Activated B cell treated with CpG ODN at 0.5 μM for 24 hours (primary cell): ENCODE results near the gene DLL1. TPM values are rescaled to one million over a fixed set of nuclear protein-coding genes. Genes with fewer than 3 reads are reported as not detected.

Source experiments
- ATAC-seq: fragments of 200-7000 bp; cut with Tn5 transposase; one replicate; pipeline ENCODE4 v1.10.0; 2021; ENCODE audit warnings: low read depth, mild to moderate bottlenecking, moderate library complexity
- CTCF ChIA-PET: fragments of 350-600 bp; sonication (Branson Sonifier 250); formaldehyde crosslinking; loops from one replicate; lab custom pipeline; 2021; ENCODE audit warnings: antibody characterized with exemption; lab: Charles Lee
- POLR2A ChIA-PET: fragments of 350-600 bp; sonication (Branson Sonifier 250); formaldehyde crosslinking; loops from one replicate; lab custom pipeline; 2021; ENCODE audit warnings: antibody characterized with exemption; lab: Charles Lee
- DNase-seq: peaks from one replicate; pipeline ENCODE4 v3.0.0; 2022
- H3K27ac Mint-ChIP-seq: one replicate; pipeline ENCODE4 v1.8.0; 2020; ENCODE audit warnings: mixed read lengths
- H3K27me3 Mint-ChIP-seq: one replicate; pipeline ENCODE4 v1.8.0; 2021; ENCODE audit warnings: mixed read lengths
- H3K36me3 Mint-ChIP-seq: one replicate; pipeline ENCODE4 v1.8.0; 2021; ENCODE audit warnings: low read depth, mixed read lengths
- H3K4me1 Mint-ChIP-seq: one replicate; pipeline ENCODE4 v1.8.0; 2021; ENCODE audit warnings: mixed read lengths
- H3K4me3 Mint-ChIP-seq: one replicate; pipeline ENCODE4 v1.8.0; 2020; ENCODE audit warnings: mild to moderate bottlenecking, mixed read lengths
- H3K9me3 Mint-ChIP-seq: one replicate; pipeline ENCODE4 v1.8.0; 2020; ENCODE audit warnings: mixed read lengths
- intact Hi-C: fragments of 100-400 bp; cut with micrococcal nuclease; formaldehyde crosslinking; loops from one replicate; pipeline ENCODE4 v1.15.1; 2024
- total RNA-seq: library from RNA; stranded (reverse); gene quantifications from 2 replicates; pipeline ENCODE4 v1.2.3, GENCODE V29; 2022
- TF ChIP-seq, protein P1 (sequence below): fragments of 200-600 bp; IDR thresholded peaks from one replicate; pipeline ENCODE4 v1.8.0; 2022; ENCODE audit warnings: antibody characterized with exemption, mild to moderate bottlenecking

DLL1 gene
- total RNA-seq, 1 donor from 2014 or later: 0.53 TPM

GRCh38 chr6:170289180-170289931 lies 1.5 kb downstream of the DLL1 start:
- Mint-ChIP-seq H3K9me3 (no peaks in the 10 kb centered on the region), H3K27me3 (peaks cover 51% of the 10 kb centered on the region), H3K4me3 (peak overlapping the region; percentile 80), H3K27ac (no peak overlapping the region), H3K36me3 (no peaks in the 10 kb centered on the region), H3K4me1 (peaks cover 42% of the 10 kb centered on the region)
- DNase-seq (peak; percentile 42), ATAC-seq (peak; percentile 20)
- POLR2A ChIA-PET: interaction anchor here (0.5 to 0.8 kb wide), 2 partner anchors 8 to 15 kb away, joined by 3 to 8 read pairs; no protein-coding TSS in a partner anchor
- TF ChIP-seq, protein P1, sequence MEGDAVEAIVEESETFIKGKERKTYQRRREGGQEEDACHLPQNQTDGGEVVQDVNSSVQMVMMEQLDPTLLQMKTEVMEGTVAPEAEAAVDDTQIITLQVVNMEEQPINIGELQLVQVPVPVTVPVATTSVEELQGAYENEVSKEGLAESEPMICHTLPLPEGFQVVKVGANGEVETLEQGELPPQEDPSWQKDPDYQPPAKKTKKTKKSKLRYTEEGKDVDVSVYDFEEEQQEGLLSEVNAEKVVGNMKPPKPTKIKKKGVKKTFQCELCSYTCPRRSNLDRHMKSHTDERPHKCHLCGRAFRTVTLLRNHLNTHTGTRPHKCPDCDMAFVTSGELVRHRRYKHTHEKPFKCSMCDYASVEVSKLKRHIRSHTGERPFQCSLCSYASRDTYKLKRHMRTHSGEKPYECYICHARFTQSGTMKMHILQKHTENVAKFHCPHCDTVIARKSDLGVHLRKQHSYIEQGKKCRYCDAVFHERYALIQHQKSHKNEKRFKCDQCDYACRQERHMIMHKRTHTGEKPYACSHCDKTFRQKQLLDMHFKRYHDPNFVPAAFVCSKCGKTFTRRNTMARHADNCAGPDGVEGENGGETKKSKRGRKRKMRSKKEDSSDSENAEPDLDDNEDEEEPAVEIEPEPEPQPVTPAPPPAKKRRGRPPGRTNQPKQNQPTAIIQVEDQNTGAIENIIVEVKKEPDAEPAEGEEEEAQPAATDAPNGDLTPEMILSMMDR: no peak
- CTCF ChIA-PET: no interaction called here
- intact Hi-C loops: loop anchor here (1.0 kb wide), 1 partner anchor 9 kb away; no protein-coding TSS in a partner anchor

DNA sequence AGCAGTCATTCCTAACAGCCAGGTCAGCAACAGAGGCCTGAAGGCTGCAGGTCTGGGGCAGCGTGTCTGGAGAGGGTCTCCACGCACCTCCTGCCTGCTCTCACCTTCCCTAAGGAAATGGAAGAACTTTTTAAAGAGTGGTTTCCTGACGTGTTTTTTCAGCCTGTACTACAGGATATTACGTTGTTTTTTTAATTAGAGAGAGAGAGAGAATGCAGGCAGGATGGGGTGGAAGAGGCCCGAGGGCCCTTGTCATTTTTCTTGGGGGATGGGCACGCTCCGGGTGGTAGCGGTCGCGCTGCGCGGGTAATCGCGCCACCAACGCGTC lies 2.1 kb downstream of the DLL1 start:
- Mint-ChIP-seq H3K4me3 (peak overlapping the region; percentile 80), H3K9me3 (no peaks in the 10 kb centered on the region), H3K36me3 (no peaks in the 10 kb centered on the region), H3K27me3 (peaks cover 52% of the 10 kb centered on the region), H3K4me1 (peaks cover 37% of the 10 kb centered on the region), H3K27ac (no peak overlapping the region)
- TF ChIP-seq, protein P1: no peak
- ATAC-seq: no peak
- CTCF ChIA-PET: no interaction called here
- no peak for DNase-seq
- intact Hi-C loops: loop anchor here (1.0 kb wide), 1 partner anchor 9 kb away; no protein-coding TSS in a partner anchor
- POLR2A ChIA-PET: interaction anchor here (0.5 kb wide), 1 partner anchor 9 kb away, joined by 8 read pairs; no protein-coding TSS in a partner anchor

- Mint-ChIP-seq H3K4me3 (no peak overlapping the region), H3K27ac (no peak overlapping the region), H3K9me3 (no peaks in the 10 kb centered on the region), H3K36me3 (no peaks in the 10 kb centered on the region), H3K4me1 (peaks cover 30% of the 10 kb centered on the region), H3K27me3 (peaks cover 52% of the 10 kb centered on the region)
- ChIA-PET CTCF (no interaction called here), POLR2A (no interaction called here)
- TF ChIP-seq, protein P1: no peak
- DNase-seq (no peak), ATAC-seq (no peak)
- intact Hi-C loops: no loop called here
Measured at GRCh38 chr6:170288091-170288631, 2.7 kb downstream of the DLL1 start.

- H3K36me3 Mint-ChIP-seq: no peaks in the 10 kb centered on the region
- H3K4me1 Mint-ChIP-seq: peaks cover 23% of the 10 kb centered on the region
- ChIA-PET POLR2A (interaction anchor here (1.1 kb wide), 1 partner anchor 9 kb away, joined by 3 read pairs; no protein-coding TSS in a partner anchor), CTCF (no interaction called here)
- DNase-seq: no peak
- ATAC-seq: no peak
- no peak overlapping the region for H3K27ac Mint-ChIP-seq
- TF ChIP-seq, protein P1: no peak
- H3K4me3 Mint-ChIP-seq: no peak overlapping the region
- intact Hi-C loops: no loop called here
- no peaks in the 10 kb centered on the region for H3K9me3 Mint-ChIP-seq
- peaks cover 47% of the 10 kb centered on the region for H3K27me3 Mint-ChIP-seq
Measured at GRCh38 chr6:170287371-170287876, 3.5 kb downstream of the DLL1 start.

DNA sequence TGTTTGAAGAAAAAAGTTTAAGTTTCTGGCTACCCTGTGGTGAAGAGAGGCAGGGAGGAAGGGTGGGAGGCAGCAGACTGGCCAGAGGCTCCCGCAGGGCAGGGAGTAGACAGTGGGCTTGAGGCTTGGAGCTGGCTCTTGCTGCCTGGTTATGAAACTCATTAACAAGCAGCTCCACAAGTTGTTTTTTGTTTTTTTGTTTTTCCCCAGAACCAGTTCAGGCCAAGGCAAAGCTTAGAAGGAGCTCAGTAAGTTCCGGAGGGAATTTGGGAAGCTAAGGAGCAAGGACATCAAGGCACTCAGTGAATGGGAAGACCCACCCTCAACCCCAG lies 4.0 kb downstream of the DLL1 start:
- DNase-seq (no peak), ATAC-seq (no peak)
- no peak overlapping the region for H3K27ac Mint-ChIP-seq
- peaks cover 42% of the 10 kb centered on the region for H3K27me3 Mint-ChIP-seq
- POLR2A ChIA-PET: interaction anchor here (0.6 to 1.1 kb wide), 2 partner anchors 9 to 263 kb away, joined by 3 read pairs; no protein-coding TSS in a partner anchor
- no peaks in the 10 kb centered on the region for H3K36me3 Mint-ChIP-seq
- CTCF ChIA-PET: no interaction called here
- no peak overlapping the region for H3K4me3 Mint-ChIP-seq
- intact Hi-C loops: no loop called here
- TF ChIP-seq, protein P1: no peak
- no peaks in the 10 kb centered on the region for H3K9me3 Mint-ChIP-seq
- peaks cover 18% of the 10 kb centered on the region for H3K4me1 Mint-ChIP-seq
